Vagina (tissue), 2 donors: ENCODE measurements around the gene GREM1. TPM values are rescaled to one million over a fixed set of nuclear protein-coding genes. Genes with fewer than 3 reads are reported as not detected.

Source experiments
- DNase-seq, 2 donors: peaks; one replicate each; pipeline ENCODE4 v3.0.0-alpha.2; 2017; ENCODE audit errors: extremely low spot score in 2 of 2
- H3K27ac ChIP-seq: fragments of 200-600 bp; sonication (generic); one replicate; pipeline ENCODE4 v1.5.1; 2019
- H3K27me3 ChIP-seq: fragments of 200-600 bp; sonication (generic); one replicate; pipeline ENCODE4 v1.5.1; 2019
- H3K36me3 ChIP-seq, 2 donors: fragments of 200-600 bp; sonication (generic); one replicate each; pipeline ENCODE4 v1.5.1; 2017 to 2019
- H3K4me1 ChIP-seq: fragments of 200-600 bp; sonication (generic); one replicate; pipeline ENCODE4 v1.5.1; 2019
- H3K4me3 ChIP-seq, 2 donors: fragments of 200-600 bp; sonication (generic); 1 replicate in 1 of 2; 2 replicates in 1 of 2; pipeline ENCODE4 v1.5.1; 2016 to 2019
- H3K9me3 ChIP-seq: fragments of 200-600 bp; sonication (generic); one replicate; pipeline ENCODE4 v1.5.1; 2019
- POLR2A ChIP-seq, 2 donors: fragments of 450-650 bp; IDR thresholded peaks; one replicate each; pipeline ENCODE4 v1.6.1; 2017; ENCODE audit warnings: antibody characterized with exemption in 2 of 2, mild to moderate bottlenecking in 2 of 2, moderate library complexity in 2 of 2
- POLR2AphosphoS5 ChIP-seq, 2 donors: sonication (generic); formaldehyde crosslinking; IDR thresholded peaks; one replicate each; pipeline ENCODE4 v1.9.0; 2017; ENCODE audit warnings: antibody characterized with exemption in 2 of 2, mild to moderate bottlenecking in 2 of 2, low read depth in 1 of 2; ENCODE audit not compliant: insufficient read depth in 1 of 2
- intact Hi-C: fragments of 100-400 bp; cut with DNase I; formaldehyde crosslinking; loops from one replicate; pipeline ENCODE4 v1.15.1; 2023
- total RNA-seq: library from RNA; depleted of rRNA; stranded (reverse); fragments of >200 nt; gene quantifications from one replicate; pipeline ENCODE4 v1.2.3, GENCODE V29; 2016
- TF ChIP-seq, protein P1 (sequence below), 3 experiments: fragments of 450-650 bp in 2 of 3; fragments of 200-600 bp in 1 of 3; sonication (generic) in 1 of 3; IDR thresholded peaks; one replicate each; pipeline ENCODE4 v1.5.1; 2017 to 2019; ENCODE audit warnings: antibody characterized with exemption in 3 of 3, mild to moderate bottlenecking in 2 of 3, moderate library complexity in 2 of 3

GREM1 gene
- total RNA-seq, 1 donor from 2014 or later, result 122 TPM

DNA sequence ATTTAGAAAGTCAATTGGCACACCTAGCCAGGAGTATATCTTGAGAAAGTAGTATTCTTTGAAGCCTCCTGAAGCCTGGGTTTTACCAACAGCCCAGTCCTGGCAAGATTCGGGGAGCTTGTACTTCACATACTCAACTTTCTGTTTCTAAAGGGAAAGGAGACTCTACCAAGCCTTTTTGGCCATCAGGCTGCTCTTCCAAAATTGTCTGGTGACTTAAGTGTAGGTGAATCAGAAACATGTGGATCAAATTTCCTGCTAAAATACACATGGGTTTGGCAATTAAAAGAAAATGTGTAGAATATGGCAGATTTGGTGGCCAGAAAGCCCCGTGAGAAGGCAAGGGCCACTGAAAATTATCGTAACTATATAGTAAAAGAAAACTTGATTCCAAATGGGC lies 15.9 kb upstream of the GREM1 start:
- Histone ChIP-seq H3K27me3 (no peaks in the 10 kb centered on the region), H3K4me3 (no peak overlapping the region), H3K4me1 (peaks cover 16% of the 10 kb centered on the region), H3K9me3 (no peaks in the 10 kb centered on the region), H3K27ac (no peak overlapping the region), H3K36me3 (no peaks in the 10 kb centered on the region)
- no peak for DNase-seq
- intact Hi-C loops, result no loop called here
- TF ChIP-seq POLR2A (IDR thresholded peaks at IDR 0.05) (no peak), POLR2AphosphoS5 (IDR thresholded peaks at IDR 0.05; ENCODE audit: insufficient read depth in 1 of 2, low read depth in 1 of 2) (no peak)
- TF ChIP-seq, protein P1, sequence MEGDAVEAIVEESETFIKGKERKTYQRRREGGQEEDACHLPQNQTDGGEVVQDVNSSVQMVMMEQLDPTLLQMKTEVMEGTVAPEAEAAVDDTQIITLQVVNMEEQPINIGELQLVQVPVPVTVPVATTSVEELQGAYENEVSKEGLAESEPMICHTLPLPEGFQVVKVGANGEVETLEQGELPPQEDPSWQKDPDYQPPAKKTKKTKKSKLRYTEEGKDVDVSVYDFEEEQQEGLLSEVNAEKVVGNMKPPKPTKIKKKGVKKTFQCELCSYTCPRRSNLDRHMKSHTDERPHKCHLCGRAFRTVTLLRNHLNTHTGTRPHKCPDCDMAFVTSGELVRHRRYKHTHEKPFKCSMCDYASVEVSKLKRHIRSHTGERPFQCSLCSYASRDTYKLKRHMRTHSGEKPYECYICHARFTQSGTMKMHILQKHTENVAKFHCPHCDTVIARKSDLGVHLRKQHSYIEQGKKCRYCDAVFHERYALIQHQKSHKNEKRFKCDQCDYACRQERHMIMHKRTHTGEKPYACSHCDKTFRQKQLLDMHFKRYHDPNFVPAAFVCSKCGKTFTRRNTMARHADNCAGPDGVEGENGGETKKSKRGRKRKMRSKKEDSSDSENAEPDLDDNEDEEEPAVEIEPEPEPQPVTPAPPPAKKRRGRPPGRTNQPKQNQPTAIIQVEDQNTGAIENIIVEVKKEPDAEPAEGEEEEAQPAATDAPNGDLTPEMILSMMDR (IDR thresholded peaks at IDR 0.05), result no peak

DNA sequence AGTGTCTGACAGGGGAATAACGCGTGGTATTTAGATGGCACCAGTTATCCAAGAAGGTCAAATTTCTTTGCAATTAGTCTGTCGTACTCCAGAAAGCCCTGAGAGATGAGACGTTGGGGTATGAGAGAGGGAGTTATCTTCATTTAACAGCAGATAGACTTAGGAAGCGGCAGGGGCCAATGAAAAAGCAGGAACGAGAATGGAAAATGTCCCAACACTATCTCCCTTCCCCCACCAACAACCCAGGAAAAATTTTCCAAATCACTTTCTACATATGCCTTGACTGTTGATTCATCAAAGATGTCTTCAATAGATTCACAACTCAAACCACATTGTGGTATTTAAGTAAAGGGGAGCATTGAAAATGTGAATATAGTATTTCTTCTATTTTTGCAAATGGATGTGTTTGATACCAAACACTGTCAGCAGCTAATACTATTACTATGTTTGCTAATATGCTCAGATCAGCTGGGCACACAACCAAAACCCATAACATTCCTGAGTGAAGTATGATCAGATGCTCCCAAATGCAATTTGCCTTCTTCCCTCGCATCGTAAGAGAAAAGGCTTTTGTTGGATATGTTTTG lies 13.3 kb upstream of the GREM1 start:
- Histone ChIP-seq H3K27me3 (no peaks in the 10 kb centered on the region), H3K9me3 (no peaks in the 10 kb centered on the region), H3K4me1 (peaks cover 16% of the 10 kb centered on the region), H3K36me3 (no peaks in the 10 kb centered on the region), H3K27ac (peak overlapping the region; percentile 67), H3K4me3 (no peak overlapping the region)
- no peak for DNase-seq
- intact Hi-C loops, result no loop called here
- no peak for TF ChIP-seq POLR2AphosphoS5 (IDR thresholded peaks at IDR 0.05; ENCODE audit: insufficient read depth in 1 of 2, low read depth in 1 of 2)

- no peak overlapping the region for H3K4me3 ChIP-seq
- peaks cover 16% of the 10 kb centered on the region for H3K4me1 ChIP-seq
- H3K27ac ChIP-seq, result peak overlapping the region; percentile 67
- H3K27me3 ChIP-seq, result no peaks in the 10 kb centered on the region
- H3K36me3 ChIP-seq, result no peaks in the 10 kb centered on the region
- intact Hi-C loops, result no loop called here
- TF ChIP-seq POLR2AphosphoS5 (IDR thresholded peaks at IDR 0.05; ENCODE audit: insufficient read depth in 1 of 2, low read depth in 1 of 2), result no peak
- no peak for TF ChIP-seq POLR2A (IDR thresholded peaks at IDR 0.05)
- TF ChIP-seq, protein P1 (IDR thresholded peaks at IDR 0.05), result no peak
- H3K9me3 ChIP-seq, result no peaks in the 10 kb centered on the region
- DNase-seq, result no peak
Measured at GRCh38 chr15:32705446-32705845, 12.4 kb upstream of the GREM1 start.

GRCh38 chr15:32706704-32707103 lies 11.1 kb upstream of the GREM1 start:
- H3K36me3 ChIP-seq, result no peaks in the 10 kb centered on the region
- intact Hi-C loops, result no loop called here
- H3K27me3 ChIP-seq, result no peaks in the 10 kb centered on the region
- H3K4me3 ChIP-seq, result no peak overlapping the region
- TF ChIP-seq POLR2A (IDR thresholded peaks at IDR 0.05), result no peak
- no peak for TF ChIP-seq POLR2AphosphoS5 (IDR thresholded peaks at IDR 0.05; ENCODE audit: insufficient read depth in 1 of 2, low read depth in 1 of 2)
- TF ChIP-seq, protein P1 (IDR thresholded peaks at IDR 0.05), result no peak
- no peak for DNase-seq
- peak overlapping the region; percentile 65 for H3K27ac ChIP-seq
- peaks cover 16% of the 10 kb centered on the region for H3K4me1 ChIP-seq
- no peaks in the 10 kb centered on the region for H3K9me3 ChIP-seq

GRCh38 chr15:32707436-32707835 lies 10.4 kb upstream of the GREM1 start:
- Histone ChIP-seq H3K4me3 (no peak overlapping the region), H3K27me3 (no peaks in the 10 kb centered on the region), H3K27ac (peak overlapping the region; percentile 65), H3K36me3 (no peaks in the 10 kb centered on the region), H3K9me3 (no peaks in the 10 kb centered on the region), H3K4me1 (peaks cover 16% of the 10 kb centered on the region)
- intact Hi-C loops, result no loop called here
- TF ChIP-seq POLR2A (IDR thresholded peaks at IDR 0.05), result no peak
- TF ChIP-seq, protein P1 (IDR thresholded peaks at IDR 0.05), result no peak
- TF ChIP-seq POLR2AphosphoS5 (IDR thresholded peaks at IDR 0.05; ENCODE audit: insufficient read depth in 1 of 2, low read depth in 1 of 2), result no peak
- DNase-seq, result no peak
